HepG2 (cell line): ENCODE measurements around the gene SIM1. TPM values are rescaled to one million over a fixed set of nuclear protein-coding genes. Genes with fewer than 3 reads are reported as not detected.

Source experiments
- ATAC-seq: fragments of 200-7000 bp; cut with Tn5 transposase; 3 replicates; pipeline ENCODE4 v1.9.1; 2020; ENCODE audit warnings: mild to moderate bottlenecking, moderate library complexity
- BruUV-seq: library from RNA; stranded (reverse); fragments of 400-500 nt; replicated peaks from 2 replicates; lab custom pipeline; 2021; lab: Mats Ljungman, UMichigan
- CTCF ChIA-PET: fragments of 300-600 bp; formaldehyde crosslinking; extraction: SDS; loops from one replicate; lab custom pipeline; 2021; ENCODE audit warnings: low total read pairs, inconsistent platforms, low intra/inter-chr PET ratio; lab: Yijun Ruan, JAX
- POLR2A ChIA-PET: fragments of 350-600 bp; sonication (Branson Sonifier 250); formaldehyde crosslinking; loops from one replicate; lab custom pipeline; 2020; ENCODE audit warnings: antibody characterized with exemption, inconsistent platforms; lab: Yijun Ruan, JAX
- DNase-seq: peaks from one replicate; pipeline ENCODE4 v3.0.0-alpha.2; 2015; ENCODE audit warnings: low spot score
- FAIRE-seq: peaks from 3 replicates; lab custom pipeline; 2011; peaks lifted over from hg19 to GRCh38; lab: Jason Lieb, UNC
- H2AFZ ChIP-seq: one replicate; pipeline ENCODE4 v1.6.1; 2011; ENCODE audit warnings: low read length, inconsistent platforms
- H3K27ac ChIP-seq: fragments of 300-600 bp; 3 replicates; pipeline ENCODE4 v1.8.0; 2011; ENCODE audit warnings: mixed run types, mild to moderate bottlenecking, mixed read lengths, low read length, inconsistent platforms; ENCODE audit not compliant: insufficient read depth; ENCODE audit errors: extremely low read length
- H3K27me3 ChIP-seq, 2 experiments: fragments of 200-600 bp in 1 of 2; 2 replicates in 1 of 2; 3 replicates in 1 of 2; pipeline versions ENCODE4 v1.6.0 to v1.8.0; 2011; ENCODE audit warnings: low read length in 2 of 2, mild to moderate bottlenecking in 2 of 2, moderate library complexity in 2 of 2, inconsistent platforms in 1 of 2; ENCODE audit not compliant: insufficient read depth in 2 of 2, control insufficient read depth in 1 of 2
- H3K36me3 ChIP-seq, 2 experiments: fragments of 200-600 bp in 1 of 2; replicated peaks in 1 of 2; 2 replicates in 1 of 2; 3 replicates in 1 of 2; pipeline versions ENCODE4 v1.5.1 to v1.8.0; 2011; ENCODE audit warnings: low read length in 2 of 2, inconsistent platforms in 1 of 2; ENCODE audit not compliant: insufficient read depth in 2 of 2, control insufficient read depth in 1 of 2
- H3K4me1 ChIP-seq: 2 replicates; pipeline ENCODE4 v1.5.1; 2012; ENCODE audit warnings: low read length, inconsistent platforms; ENCODE audit not compliant: insufficient read depth
- H3K4me2 ChIP-seq: 2 replicates; pipeline ENCODE4 v1.6.0; 2011; ENCODE audit warnings: low read depth, low read length, inconsistent platforms
- H3K4me3 ChIP-seq, 3 experiments: fragments of 200-600 bp in 1 of 3; sonication (generic), shearing (Covaris generic) in 1 of 3; replicated peaks in 1 of 3; 2 replicates each; pipeline ENCODE4 v1.5.1; 2011 to 2016; ENCODE audit warnings: low read length in 3 of 3, inconsistent platforms in 2 of 3, low read depth in 2 of 3, mild to moderate bottlenecking in 2 of 3, control low read depth in 1 of 3, mixed read lengths in 1 of 3; ENCODE audit not compliant: insufficient read depth in 1 of 3
- H3K79me2 ChIP-seq: one replicate; pipeline ENCODE4 v1.6.1; 2011; ENCODE audit warnings: low read length, inconsistent platforms; ENCODE audit not compliant: insufficient read depth
- H3K9ac ChIP-seq: 2 replicates; pipeline ENCODE4 v1.6.0; 2011; ENCODE audit warnings: mild to moderate bottlenecking, low read depth, low read length, inconsistent platforms; ENCODE audit not compliant: insufficient read depth
- H3K9me3 ChIP-seq: 2 replicates; pipeline ENCODE4 v1.5.1; 2012; ENCODE audit warnings: mild to moderate bottlenecking, low read length
- H4K20me1 ChIP-seq: 2 replicates; pipeline ENCODE4 v1.6.0; 2011; ENCODE audit warnings: inconsistent platforms, mild to moderate bottlenecking, low read length, moderate library complexity; ENCODE audit not compliant: insufficient read depth
- HMGA1 ChIP-seq: sonication (generic); formaldehyde crosslinking; conservative IDR thresholded peaks from 2 replicates; pipeline ENCODE4 v1.4.0; 2020; ENCODE audit warnings: missing genetic modification reagents
- MYC ChIP-seq: sonication (generic); formaldehyde crosslinking; IDR thresholded peaks from 2 replicates; pipeline ENCODE4 v1.9.0; 2021; ENCODE audit warnings: missing genetic modification reagents, borderline replicate concordance
- RORA ChIP-seq: sonication (generic); formaldehyde crosslinking; IDR thresholded peaks from 2 replicates; pipeline ENCODE4 v1.5.0; 2020; ENCODE audit warnings: mild to moderate bottlenecking, missing genetic modification reagents, moderate library complexity
- ZNF619 ChIP-seq: sonication (generic); formaldehyde crosslinking; IDR thresholded peaks from 2 replicates; pipeline ENCODE4 v1.4.0; 2020; ENCODE audit warnings: mild to moderate bottlenecking, missing genetic modification reagents
- WGBS: methylation state at CpG from one replicate; pipeline ENCODE4 v1.1.6; 2017; ENCODE audit warnings: low lambda C conversion rate; 5-methylcytosine and 5-hydroxymethylcytosine counted together
- in situ Hi-C: cut with HindIII; loops from 2 replicates; pipeline ENCODE4 v1.10.0; 2017; ENCODE audit warnings: low pct_unique_long_range_greater_than_20kb; ENCODE audit not compliant: extremely low pct_ligation_motif_present
- intact Hi-C: fragments of 100-400 bp; cut with micrococcal nuclease; formaldehyde crosslinking; loops from one replicate; pipeline ENCODE4 v1.10.0; 2022; ENCODE audit not compliant: unreplicated experiment
- polyA plus RNA-seq, 8 experiments: library from polyadenylated mRNA; depleted of rRNA in 3 of 8; stranded (reverse) in 7 of 8; unstranded in 1 of 8; fragments of >200 nt; fragmentation: Illumina TruSeq in 4 of 8; extraction: Trizol in 4 of 8; gene quantifications; 2 replicates each; pipeline versions ENCODE4 v1.2.1 to v1.2.3, GENCODE V29; 2011 to 2016; ENCODE audit warnings: low read depth in 4 of 8, missing spikeins in 1 of 8, mixed read lengths in 1 of 8; ENCODE audit not compliant: insufficient read depth in 1 of 8
- total RNA-seq, 5 experiments: library from RNA; depleted of rRNA; stranded (reverse); fragments of >200 nt; fragmentation: Illumina TruSeq; extraction: Trizol; gene quantifications; 2 replicates each; pipeline ENCODE4 v1.2.3, GENCODE V29; 2016; ENCODE audit warnings: low read depth in 1 of 5
- TF ChIP-seq, protein P1 (sequence below): sonication (generic); IDR thresholded peaks from 2 replicates; pipeline ENCODE4 v1.6.1; 2016; ENCODE audit warnings: low read depth, borderline replicate concordance
- TF ChIP-seq, protein P2 (sequence below): sonication (generic); formaldehyde crosslinking; conservative IDR thresholded peaks from 2 replicates; pipeline ENCODE4 v1.8.0; 2022; ENCODE audit warnings: missing genetic modification reagents
- TF ChIP-seq, protein P3 (sequence below): IDR thresholded peaks from 2 replicates; pipeline ENCODE4 v1.6.1; 2016; ENCODE audit warnings: low read depth, borderline replicate concordance
- TF ChIP-seq, protein P4 (sequence below): sonication (generic); formaldehyde crosslinking; IDR thresholded peaks from 2 replicates; pipeline ENCODE4 v1.4.0; 2020; ENCODE audit warnings: missing genetic modification reagents, mild to moderate bottlenecking, borderline replicate concordance

Gene SIM1
- total and polyA plus RNA-seq, 2 of the 13 experiments (the other 11 are each of a cell fraction or from before 2014, with no cell fraction given), result not detected

DNA sequence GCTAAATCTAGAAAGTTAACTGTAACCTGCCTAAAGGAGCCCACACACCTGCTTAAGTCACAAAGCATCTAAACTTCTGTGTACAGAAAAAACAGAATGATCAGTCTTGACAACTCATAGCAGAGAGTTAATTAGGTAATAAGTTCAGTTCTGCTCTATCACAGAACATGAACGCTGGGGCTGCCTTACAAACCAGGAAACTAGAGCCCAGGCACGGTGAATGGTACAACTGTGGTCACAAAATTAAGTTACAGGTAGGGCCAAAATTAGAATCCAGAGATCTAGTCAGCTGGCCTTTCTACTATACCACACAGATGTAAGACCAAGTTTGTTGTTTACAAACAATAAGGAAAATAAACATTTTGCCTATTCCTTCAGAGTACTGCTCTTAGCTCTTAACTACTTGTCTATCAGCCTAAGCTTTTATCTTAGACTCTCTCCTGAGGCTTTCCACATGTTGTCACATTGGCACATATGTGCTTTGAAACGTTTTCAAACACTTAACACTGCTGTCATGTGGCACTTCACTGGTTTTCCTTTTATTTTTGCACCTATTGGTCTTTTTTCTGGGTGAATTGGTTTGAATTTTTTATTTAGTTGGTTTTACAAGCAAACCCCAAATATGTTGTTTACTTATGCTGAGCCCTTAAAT, 75.7 kb downstream of the SIM1 start (continued):
- TF ChIP-seq, protein P1, sequence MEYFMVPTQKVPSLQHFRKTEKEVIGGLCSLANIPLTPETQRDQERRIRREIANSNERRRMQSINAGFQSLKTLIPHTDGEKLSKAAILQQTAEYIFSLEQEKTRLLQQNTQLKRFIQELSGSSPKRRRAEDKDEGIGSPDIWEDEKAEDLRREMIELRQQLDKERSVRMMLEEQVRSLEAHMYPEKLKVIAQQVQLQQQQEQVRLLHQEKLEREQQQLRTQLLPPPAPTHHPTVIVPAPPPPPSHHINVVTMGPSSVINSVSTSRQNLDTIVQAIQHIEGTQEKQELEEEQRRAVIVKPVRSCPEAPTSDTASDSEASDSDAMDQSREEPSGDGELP, result no peak
- TF ChIP-seq, protein P2, sequence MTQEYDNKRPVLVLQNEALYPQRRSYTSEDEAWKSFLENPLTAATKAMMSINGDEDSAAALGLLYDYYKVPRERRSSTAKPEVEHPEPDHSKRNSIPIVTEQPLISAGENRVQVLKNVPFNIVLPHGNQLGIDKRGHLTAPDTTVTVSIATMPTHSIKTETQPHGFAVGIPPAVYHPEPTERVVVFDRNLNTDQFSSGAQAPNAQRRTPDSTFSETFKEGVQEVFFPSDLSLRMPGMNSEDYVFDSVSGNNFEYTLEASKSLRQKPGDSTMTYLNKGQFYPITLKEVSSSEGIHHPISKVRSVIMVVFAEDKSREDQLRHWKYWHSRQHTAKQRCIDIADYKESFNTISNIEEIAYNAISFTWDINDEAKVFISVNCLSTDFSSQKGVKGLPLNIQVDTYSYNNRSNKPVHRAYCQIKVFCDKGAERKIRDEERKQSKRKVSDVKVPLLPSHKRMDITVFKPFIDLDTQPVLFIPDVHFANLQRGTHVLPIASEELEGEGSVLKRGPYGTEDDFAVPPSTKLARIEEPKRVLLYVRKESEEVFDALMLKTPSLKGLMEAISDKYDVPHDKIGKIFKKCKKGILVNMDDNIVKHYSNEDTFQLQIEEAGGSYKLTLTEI (CRISPR knock-in tag), result no peak
- TF ChIP-seq MYC (no peak), RORA (CRISPR knock-in tag) (no peak), ZNF619 (no peak)
- TF ChIP-seq, protein P3, sequence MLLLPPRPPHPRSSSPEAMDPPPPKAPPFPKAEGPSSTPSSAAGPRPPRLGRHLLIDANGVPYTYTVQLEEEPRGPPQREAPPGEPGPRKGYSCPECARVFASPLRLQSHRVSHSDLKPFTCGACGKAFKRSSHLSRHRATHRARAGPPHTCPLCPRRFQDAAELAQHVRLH (CRISPR knock-in tag), result no peak
- TF ChIP-seq, protein P4, sequence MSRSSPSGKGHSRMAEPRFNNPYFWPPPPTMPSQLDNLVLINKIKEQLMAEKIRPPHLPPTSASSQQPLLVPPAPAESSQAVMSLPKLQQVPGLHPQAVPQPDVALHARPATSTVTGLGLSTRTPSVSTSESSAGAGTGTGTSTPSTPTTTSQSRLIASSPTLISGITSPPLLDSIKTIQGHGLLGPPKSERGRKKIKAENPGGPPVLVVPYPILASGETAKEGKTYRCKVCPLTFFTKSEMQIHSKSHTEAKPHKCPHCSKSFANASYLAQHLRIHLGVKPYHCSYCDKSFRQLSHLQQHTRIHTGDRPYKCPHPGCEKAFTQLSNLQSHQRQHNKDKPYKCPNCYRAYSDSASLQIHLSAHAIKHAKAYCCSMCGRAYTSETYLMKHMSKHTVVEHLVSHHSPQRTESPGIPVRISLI (CRISPR knock-in tag), result no peak

DNA sequence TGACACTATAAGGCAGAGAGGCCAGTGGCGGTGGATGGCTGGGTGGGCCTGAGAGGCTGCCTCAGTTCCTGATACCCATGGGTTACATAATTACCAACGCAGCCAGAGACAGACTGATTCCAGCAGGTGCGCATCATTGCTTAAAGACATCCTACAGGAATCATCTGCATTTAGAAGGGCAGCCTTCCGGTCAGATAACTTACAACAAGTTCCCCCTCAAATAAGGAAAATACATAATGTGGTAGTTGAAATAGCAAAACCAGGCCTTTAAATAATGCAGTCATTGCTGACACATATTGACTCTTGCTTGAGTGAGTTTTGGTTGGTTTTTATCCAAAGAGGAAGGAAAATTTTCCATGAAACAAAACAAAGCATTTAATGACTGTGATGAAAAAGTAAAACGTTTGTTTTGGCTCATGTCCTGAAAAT, 81.9 kb downstream of the SIM1 start:
- 33% methylated on average over 5 of the region's 5 CpGs for whole genome bisulfite sequencing
- in situ Hi-C loops, result no loop called here
- Histone ChIP-seq H4K20me1 (no peaks in the 10 kb centered on the region), H3K9ac (no peak overlapping the region), H3K27ac (no peak overlapping the region), H3K79me2 (no peaks in the 10 kb centered on the region), H3K27me3 (no peaks in the 10 kb centered on the region), H3K36me3 (no peaks in the 10 kb centered on the region), H3K4me3 (no peak overlapping the region), H3K4me2 (no peak overlapping the region), H3K9me3 (no peaks in the 10 kb centered on the region), H3K4me1 (no peaks in the 10 kb centered on the region), H2AFZ (no peak overlapping the region)
- ATAC-seq (no peak), FAIRE-seq (no peak), DNase-seq (no peak)
- ChIA-PET CTCF (no interaction called here), POLR2A (no interaction called here)
- TF ChIP-seq HMGA1 (CRISPR knock-in tag), result no peak
- no TSS peak for BruUV-seq
- intact Hi-C loops, result no loop called here
